Tongue (tissue), 3 donors: Measurements from ENCODE around the gene TRIM16. TPM values are rescaled to one million over a fixed set of nuclear protein-coding genes. Genes with fewer than 3 reads are reported as not detected.
A peak's percentile ranks its signal among the peaks of the same experiment; 100 is the strongest.
"Not testable (repeated sequence)": the region's sequence is repeated elsewhere in the genome, so short reads cannot be mapped to it uniquely, and the experiment has no call there.

Source experiments
- DNase-seq: peaks from one replicate; pipeline ENCODE4 v3.0.0-alpha.2; 2015
- small RNA-seq: library from RNA; depleted of rRNA; stranded (forward); fragments of <200 nt; gene quantifications from one replicate; pipeline ENCODE3, GENCODE V24; 2014; ENCODE audit warnings: low replicate concordance
- total RNA-seq: library from RNA; depleted of rRNA; stranded (reverse); fragments of >200 nt; gene quantifications from one replicate; pipeline ENCODE4 v1.2.3, GENCODE V29; 2014

The TRIM16 gene
- total RNA-seq, 1 donor from 2014 or later, result 52.3 TPM

DNA sequence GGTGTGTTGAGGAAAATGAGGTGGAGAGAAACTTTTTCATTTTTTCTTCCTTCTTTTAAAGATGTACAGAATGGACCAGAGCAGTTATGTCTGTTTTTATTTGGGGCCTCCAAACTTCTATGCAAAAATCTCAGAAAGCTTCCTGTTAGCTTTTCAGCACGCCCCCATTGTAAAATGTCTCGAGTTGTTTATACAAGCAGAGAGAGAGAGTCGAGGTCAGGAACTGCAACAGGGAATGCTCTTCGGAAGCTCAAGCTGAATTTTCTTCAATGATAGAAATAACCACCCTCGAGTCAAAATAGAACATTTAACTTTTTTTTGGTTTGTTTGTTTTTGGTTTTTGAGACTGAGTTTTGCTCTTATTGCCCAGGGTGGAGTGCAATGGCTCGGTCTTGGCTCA lies 68.3 kb downstream of the TRIM16 start:
- DNase-seq, result peak; percentile 13

DNA sequence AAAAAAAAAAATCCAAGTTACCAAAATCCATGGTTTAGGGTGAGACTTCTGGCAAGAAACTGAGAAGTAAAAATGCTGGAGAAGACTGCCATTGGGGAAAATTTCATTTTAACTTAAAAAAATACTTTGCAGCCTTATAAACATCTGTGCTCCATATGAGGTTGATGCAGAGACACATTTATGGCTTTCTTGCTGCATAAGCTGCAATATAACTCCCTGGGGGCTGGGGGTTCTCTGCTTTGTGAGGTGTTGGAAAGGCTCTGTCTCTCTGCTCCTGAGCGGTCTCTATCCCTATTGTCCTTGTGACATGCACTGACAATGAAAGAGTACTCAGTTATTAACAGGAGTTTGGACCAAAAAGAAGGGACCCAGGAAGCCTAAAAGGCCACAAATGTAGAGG lies 71.0 kb downstream of the TRIM16 start:
- DNase-seq, result peak; percentile 23

DNA sequence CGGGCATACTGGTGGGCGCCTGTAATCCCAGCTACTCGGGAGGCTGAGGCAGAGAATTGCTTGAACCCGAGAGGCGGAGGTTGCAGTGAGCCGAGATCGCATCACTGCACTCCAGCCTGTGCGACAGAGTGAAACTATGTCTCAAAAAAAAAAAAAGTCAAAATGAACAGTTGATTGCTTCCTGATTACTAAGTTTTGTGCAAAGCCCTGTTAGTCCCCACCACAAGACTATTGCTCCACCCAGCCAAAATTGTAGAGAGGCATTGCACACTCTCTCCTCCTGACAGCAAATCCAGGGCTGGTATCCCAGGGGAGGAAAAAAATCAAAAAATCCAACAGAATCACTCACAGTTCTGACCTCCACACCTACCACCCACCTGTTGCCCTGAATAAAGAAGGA lies 91.2 kb downstream of the TRIM16 start:
- not testable (repeated sequence) for DNase-seq

DNA sequence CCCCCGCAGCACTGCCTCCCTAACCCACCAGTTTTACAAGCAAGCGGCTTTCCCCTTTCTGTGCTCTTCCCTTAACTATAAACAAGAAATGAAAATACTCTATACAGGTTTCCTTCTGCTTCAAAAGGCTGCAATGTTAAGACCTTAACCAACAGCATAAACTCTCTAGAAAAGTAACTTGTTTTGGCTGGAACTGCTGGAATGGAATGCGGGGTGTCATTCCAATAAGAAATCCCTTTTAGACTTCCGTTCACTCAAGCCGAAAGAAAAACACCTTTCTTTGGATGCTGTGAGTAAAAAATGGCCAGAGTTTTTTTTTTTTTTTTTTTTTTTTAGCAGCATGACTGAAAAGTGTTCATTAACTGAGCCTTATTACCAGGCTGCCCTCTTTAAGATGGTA lies 92.1 kb downstream of the TRIM16 start:
- DNase-seq, result peak; percentile 8

DNA sequence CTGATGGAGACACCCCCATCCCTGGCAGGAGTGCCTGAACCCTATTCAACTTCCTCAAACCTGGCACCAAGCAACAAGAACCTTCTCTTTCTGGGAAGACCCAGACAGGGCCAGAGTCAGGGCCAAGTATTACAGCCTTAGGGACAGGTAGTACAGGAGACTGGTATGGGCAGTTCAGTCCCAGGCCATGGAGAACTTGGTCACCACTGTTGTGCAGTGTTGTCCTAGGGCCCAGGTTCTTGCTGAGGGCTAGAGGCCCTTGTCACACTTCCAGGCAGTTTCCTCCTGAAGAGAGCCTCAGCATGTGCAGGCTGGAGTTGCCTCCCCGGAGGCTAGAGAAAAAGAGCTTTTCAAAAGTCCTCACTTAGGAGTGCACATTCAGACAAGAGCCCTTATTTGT lies 93.3 kb downstream of the TRIM16 start:
- DNase-seq, result not testable (repeated sequence)

DNA sequence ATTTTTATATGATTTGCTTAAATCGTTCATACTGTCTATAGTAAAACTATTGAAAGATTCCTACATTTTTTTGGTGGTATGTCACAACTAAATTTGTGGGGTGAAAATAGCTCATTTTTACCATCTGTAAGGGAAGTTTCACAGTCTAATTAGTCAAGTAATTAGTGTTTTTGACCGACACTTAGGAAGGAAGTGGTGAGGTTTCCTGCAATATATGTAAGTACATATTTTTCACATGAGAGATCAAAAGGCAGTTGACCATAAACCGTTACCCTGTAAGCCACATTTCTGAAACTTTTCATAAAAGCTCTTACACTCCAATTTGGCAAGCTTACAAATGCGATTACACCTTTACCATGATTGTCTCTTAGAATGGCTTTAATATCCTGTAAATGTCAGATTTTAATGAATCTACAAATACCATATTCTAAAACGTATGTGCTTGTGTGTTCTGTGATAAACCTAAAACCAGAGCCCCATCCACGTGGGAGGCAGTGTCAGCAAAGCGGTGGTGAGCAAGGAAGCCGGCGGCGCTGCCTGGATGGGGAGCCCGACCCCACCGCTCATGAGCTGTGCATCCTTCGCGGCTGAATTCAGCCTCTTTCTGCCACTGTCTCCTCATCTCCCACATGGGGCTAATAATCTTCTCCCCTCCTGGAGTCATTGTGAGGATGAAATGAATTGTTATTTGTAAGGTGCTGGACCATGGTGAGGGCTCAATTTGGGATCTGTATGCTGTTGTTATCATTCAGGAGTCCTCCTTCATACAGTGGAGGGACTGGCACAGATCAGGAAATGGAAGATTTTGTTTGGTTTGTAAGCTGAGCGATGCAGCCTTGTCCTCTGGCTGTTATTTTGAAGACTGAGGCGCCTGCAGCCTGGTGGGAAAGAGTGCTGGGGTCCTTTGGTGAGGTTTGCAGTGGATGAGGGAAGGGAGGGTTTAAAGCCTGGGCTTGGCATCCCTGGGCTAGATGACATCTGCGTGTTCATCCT lies 94.3 kb downstream of the TRIM16 start:
- not testable (repeated sequence) for DNase-seq

DNA sequence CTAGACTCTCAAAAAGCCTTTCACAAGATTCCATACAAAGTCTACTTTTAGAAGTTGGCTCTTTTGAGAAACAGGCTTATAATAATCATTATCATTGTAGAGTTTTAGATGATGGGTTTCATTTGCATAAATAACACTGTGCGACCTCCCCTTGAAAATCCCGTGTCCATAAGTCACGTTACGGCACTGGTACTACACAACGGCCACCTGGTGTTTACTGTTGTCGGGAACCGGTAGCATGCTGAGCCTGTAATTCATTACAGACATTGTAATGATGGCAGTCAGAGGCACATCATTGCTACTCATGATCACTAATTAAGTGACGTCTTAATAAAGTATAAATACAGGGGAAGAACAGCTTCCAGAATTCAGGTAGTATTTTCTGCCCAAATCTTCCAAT lies 96.1 kb downstream of the TRIM16 start:
- not testable (repeated sequence) for DNase-seq

DNA sequence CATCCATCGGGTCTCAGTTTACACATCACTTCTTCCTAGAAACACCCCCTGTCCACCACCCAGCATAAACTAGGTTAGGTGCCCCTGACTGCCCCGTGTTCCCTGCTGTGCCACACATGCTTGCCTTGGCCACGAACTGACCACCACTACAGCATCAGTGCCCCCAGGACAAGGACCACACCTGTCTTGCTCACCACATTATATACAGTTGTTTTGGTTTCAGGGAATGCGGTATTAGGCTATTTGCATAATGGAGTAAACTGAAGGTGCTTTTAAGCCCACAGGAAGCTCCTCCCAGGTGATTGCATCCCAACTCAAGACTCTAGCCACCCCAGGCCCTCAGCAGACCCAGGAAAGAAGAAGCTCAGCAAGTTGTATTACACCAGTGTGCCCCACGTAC lies 100.8 kb downstream of the TRIM16 start:
- not testable (repeated sequence) for DNase-seq

DNA sequence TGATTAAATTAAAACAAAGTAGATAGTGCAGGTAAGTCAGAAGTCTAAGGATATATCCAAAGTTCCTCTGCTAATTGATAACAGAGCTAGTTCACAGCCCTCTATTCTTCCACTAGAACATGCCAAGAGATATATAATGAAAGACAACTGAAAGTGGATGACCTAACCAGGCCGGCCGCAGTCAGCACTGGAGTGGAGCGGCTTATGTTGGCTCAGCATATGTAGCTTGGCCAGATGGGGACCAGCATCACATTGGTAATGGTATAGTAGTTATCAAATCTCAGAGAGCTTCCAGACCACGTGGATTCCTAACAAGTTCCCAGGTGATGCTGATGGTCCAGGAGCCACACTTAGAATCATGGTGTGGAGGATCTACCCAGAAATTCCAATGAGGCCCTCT lies 102.6 kb downstream of the TRIM16 start:
- not testable (repeated sequence) for DNase-seq

Small RNAs within 50 kb of the gene (small RNA-seq; reads per million reads assigned to genes)
- gene AC005838.1 (not detected), gene ZNF29P (not detected)

Other genes starting within 250 kb of the TRIM16 start
- not detected for gene CDRT4, start 216.7 kb downstream of the TRIM16 start, total RNA-seq
- 25.6 TPM for gene TVP23C, start 120.8 kb downstream of the TRIM16 start, total RNA-seq
- gene FBXW10B, start 64.6 kb downstream of the TRIM16 start, total RNA-seq, result 1.6 TPM
- gene ZNF286A, start 15.4 kb upstream of the TRIM16 start, total RNA-seq, result 25.2 TPM
- not detected for gene TBC1D26, start 48.0 kb upstream of the TRIM16 start, total RNA-seq